NCI-H2029 (cell line): ENCODE data around the gene CDA.
"Not testable (repeated sequence)": the region's sequence is repeated elsewhere in the genome, so short reads cannot be mapped to it uniquely, and the experiment has no call there.

Experiments used
- DNase-seq: peaks from one replicate; lab custom pipeline; 2025; lab: John Stamatoyannopoulos, UW

The CDA gene

DNA sequence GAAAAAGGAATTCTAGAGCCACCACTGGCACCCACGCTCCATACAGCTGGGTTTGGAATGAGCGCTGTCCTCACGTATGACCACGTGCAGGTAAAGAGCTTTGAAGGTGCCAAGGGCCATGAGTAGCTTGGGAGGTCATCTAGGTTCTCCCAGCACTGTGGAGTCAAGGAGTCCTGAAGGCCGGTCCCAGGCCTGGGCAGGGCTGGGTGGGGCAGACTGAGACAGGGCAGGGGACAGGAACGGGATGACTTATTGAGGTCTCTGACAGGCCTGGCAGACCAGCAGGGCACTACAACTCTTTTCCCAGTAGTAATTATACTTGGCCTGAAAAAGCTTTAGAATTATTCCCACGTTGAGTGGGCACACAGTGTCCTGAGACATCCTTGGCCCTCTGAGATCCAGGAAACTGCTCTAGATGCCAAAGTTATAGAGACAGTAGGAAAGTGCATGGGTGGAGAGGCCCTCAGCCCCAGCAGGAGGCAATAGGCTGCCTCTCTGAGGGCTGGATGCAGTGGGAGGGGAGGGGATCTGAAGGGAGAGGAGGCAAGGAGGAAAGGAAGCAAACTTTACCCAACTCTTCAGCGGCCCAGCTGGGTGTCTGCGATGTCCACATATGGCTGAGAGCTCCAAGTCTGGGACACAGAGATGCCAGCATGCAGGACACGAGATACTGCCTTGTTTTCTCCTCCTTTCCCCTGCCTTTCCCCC, 1.8 kb upstream of the CDA start:
- no peak for DNase-seq

DNA sequence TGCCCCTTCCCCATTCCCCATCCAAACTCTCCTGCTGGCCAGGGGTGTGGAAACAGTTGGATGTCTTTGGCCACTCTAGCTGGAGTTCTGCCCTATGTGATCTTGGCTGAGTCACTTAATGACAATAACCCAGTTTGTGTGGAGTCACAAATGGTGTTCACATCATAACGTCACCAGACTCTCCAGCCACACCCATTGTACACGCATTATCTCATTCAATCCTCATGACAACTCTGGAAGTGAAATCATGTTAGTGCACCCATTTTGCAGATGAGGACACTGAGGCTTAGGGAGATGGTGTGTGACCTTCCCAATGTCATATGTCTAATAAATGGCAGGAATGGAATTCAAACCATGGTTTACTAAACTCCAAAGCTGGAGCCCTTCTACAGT, 1.2 kb upstream of the CDA start:
- no peak for DNase-seq

DNA sequence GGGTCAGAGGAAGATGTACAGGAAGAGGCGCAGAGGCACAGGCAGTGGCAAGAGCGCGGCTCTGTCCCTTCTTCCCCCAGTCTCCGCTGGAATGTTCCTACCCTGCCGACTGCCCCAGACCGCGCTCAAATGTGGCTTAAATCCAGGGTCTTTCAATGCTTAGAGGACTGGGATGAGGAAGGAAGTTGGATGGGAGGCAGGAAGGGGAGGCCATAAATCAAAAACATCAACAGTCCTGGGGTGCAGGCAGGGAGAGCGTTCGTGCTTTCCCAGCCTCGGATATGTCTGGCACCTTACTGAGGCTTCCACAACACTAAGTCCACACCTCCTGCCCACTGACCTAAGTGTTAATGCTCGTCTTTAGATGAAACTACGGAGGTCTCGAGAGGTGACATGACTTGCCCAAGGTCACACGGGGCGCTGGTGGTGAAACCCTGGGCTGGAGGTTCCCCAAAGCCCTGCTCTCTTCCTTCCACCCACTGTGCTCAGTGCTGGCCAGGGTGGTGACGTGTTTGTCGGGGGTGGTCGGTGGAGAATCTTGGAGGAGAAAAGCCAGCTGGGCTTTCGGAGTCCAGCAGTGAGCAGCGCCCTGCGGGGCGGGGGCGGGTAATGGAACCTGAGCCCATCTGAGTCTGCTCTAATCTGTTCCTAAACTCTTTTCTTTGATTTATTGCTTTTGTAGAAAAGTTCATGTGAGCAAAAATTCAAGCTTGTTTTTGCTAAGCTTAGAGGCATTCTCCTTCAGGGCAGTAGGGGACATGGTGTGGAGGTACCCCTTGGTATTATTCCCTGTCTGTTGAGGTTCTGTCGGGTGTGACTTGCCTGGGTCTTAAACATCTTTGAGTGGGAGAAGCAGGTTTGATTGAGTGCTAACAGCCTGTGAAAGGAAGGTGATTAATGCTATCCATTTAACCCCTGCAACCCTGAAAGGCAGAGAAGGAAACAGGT, 708 bp downstream of the CDA start:
- DNase-seq, result no peak

DNA sequence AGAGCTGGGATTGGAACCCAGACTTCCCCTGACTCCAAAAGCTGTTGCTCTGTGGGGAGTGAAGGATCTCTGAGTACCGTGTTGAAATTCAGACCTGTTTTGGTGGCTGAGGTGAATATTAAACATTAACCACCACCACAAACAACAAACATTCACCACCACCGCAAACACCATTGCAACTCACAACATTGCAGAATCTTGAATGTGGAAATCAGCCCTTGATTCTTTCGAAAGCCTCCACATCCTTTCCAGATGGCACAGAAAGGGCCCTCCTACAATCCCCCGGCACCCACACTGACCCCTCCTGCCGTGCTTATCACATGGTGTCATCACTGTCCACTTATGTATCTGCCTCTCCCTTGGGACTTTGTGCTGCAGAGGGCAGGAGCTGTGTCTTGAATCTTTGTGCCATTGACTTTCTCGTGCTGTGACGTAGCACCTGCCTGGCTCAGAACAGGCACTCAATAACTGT, 1.4 kb downstream of the CDA start:
- no peak for DNase-seq

DNA sequence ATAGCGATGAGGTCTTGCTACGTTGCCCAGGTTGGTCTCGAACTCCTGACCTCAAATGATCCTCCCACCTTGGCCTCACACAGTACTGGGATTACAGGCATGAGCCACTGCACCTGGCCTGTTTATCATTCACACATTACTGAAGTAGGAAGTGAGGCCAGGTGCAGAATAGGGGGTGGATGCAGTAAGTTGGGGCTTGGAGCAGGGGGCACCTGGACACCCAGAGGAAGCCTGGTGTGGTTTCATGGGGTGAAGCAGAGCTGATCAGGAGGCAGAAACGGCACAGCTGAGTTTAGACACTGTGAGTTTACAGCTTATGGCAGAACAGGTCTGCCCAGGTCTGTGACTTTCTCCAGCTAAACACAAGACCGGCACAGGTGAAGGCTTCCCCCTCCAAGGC, 4.9 kb downstream of the CDA start:
- no peak for DNase-seq

DNA sequence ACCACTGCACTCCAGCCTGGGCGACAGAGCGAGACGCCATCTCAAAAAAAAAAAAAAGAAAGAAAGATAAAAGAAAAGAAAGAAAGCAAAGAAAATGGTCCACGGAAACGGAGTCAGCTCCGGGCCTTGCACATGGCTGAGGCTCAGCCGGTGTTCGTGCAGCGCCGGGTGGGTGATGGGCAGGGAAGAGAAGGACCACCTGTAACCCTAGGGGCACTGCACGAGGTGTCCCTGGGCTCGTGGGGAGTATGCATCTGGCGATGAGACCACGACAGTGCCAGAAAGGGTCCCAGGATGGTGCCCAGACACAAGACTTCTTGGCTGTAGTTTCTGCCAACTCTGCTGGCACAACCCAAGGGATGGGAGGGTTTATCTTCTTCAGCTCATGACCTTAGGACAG, 5.8 kb downstream of the CDA start:
- DNase-seq, result no peak

DNA sequence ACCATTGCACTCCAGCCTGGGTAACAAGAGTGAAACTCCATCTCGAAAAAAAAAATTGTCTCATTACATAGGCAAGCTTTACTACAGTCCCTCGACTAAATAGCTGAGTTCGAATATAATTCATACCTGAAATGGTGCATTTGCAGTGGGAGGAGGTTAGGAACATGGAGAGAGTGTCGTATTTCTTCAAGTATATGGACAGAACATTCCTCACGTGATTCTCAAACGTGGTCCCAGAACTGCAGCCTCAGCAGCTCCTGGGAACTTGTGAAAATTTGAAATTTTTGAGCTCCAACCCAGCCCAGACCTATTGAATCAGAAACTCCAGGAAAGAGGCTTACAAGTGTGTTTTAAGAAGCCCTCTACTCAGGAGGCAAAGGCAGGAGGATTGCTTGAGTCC, 7.2 kb downstream of the CDA start:
- no peak for DNase-seq

DNA sequence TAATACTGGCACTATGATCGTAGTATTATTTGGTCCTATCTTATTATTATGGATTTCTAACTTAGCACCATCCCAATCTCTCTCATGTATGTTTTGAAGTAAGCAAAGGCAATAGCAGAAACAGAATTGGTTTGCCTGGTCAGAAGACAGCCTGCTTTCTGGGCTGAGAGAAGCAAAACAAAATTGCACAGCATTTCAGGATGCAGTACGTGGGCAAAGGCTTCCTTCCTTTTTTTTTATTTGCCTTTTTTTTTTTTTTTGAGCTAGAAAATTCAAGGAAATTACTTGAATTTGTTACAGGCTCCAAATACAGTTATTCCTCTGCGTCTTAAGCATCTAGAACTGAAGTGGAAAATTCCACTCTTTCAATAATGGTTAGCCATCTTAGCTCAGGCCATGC, 8.8 kb downstream of the CDA start:
- DNase-seq, result no peak

DNA sequence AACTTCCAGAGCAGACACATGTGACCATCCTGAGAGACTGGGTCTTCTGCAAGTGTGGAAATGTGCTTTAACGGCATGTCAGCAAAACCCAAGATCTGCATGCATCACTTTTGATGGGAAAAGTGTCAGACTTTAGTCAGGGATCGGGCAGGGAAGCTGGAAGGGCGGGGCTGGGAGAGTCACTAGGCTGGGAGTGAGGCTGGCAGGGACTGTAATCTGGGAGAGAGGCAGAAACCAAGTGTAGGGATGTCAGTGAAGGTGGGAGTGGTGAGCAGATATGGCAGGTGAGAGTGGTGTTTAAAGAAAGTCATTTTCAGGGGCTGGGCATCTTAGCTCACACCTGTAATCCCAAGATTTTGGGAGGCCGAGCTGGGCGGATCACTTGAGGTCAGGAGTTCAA, 11.3 kb downstream of the CDA start:
- DNase-seq, result no peak

DNA sequence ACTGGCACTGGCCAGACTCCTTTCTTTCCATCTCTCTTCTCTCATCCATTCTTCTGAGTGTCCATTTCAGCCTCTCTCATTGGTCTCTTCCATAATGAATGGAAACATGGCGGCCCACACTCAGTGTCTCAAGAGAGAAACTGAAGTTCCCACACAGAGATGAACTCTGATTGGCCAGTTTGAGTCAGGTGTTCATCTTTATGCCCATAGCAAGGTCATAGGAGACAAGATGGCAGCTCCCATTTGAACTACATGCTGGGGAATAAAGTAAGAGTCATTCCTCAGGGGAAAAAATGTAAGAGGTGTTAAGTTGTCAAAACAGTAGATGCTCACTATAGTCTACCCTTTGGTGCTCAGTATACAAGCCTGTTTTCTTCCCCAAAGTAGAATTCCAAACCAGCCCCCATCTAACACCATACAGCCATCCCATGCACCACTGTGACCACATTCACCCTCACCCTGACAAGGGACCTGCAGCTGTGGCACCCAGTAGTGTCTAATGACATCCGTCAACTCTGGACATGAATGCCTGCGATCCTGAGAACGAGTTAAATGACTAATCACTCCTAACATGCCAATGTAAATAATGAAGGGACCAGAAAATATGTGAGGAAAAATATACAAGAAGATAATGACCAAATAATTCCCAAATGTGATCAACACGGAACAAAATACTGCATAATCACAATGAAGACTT, 12.4 kb downstream of the CDA start:
- no peak for DNase-seq

DNA sequence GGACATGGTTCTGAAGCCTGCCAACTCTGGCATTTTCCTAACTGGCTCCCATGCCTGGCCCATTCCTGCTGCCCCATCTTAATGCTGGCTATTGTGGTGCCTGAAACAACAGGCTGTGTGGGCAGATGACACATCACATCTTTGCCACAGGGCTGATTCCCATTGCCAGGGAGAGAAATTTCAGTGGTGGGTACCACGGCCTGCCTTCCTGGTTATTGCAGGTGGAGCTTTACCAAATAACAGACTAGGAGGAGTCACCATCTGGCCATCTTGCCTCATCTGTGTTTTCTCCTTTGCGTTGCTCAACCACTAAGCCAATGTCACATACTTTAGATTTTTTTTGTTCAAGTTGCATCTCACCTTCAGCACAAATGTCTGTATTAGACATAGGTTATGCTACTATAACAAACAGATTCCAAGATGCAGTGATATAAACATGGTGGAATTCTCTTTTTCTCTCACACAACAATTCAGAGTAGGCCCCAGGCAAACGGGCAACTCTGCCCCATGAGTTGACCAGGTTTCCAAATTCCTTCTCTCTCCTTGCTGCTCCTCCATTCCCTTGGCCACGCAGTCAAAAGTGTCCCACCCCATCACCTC, 14.1 kb downstream of the CDA start:
- DNase-seq, result no peak

DNA sequence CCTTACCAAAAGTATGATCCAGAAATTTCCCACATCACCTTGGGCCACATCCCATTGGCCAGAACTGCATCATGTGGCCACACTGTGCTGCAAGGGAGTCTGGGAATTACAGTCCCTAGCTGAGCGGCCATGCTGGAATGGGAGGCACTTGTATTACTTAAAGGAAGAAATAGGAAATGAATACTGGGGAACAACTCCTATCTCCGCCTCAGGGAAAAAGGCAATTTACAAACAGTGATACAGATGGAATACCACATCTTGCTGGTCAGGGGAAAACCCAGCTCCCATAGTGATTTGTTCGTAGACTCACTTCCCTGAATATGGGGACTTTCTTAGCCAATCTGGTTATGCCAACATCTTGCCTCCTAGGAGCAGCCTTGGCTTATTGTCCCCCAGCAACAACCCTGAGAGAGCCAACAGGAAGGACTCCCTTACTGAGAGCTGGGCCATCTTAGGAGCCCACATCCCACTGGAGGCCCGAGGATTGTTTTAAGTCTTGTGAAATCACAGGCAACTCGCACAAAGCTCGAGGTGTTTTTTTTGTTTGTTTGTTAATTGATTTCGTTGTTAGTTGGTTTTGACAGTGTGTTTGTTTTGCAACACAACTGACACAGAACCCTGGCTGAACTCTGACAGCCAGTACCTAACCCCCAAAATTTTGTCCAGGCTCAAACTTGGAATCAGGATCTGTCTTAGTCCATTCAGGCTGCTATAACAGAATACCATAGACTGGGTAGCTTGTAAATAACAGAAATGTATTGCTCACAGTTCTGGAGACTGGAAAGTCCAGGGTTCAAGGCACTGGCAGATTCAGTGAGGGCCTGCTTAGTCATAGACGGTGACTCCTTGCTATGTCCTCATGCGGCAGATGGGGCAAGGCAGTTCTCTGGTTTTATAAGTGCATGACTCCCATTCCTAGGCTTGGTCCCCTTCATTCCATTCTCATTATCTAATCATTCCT, 14.9 kb downstream of the CDA start:
- DNase-seq, result no peak

DNA sequence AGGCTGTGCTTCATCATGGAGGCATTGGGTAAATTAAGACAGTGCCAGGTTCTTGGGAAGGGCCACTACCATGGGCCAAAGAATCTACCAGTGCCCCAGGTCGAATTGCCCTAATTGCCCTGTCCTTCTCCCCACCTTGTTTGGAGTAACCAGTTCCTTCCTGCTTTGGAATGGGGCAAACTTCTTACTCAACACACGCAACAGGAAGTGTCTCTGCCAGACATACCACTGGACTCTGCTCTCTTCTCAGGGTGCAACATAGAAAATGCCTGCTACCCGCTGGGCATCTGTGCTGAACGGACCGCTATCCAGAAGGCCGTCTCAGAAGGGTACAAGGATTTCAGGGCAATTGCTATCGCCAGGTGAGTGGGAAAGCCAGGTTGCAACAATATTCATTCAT, 15.8 kb downstream of the CDA start:
- DNase-seq, result no peak

DNA sequence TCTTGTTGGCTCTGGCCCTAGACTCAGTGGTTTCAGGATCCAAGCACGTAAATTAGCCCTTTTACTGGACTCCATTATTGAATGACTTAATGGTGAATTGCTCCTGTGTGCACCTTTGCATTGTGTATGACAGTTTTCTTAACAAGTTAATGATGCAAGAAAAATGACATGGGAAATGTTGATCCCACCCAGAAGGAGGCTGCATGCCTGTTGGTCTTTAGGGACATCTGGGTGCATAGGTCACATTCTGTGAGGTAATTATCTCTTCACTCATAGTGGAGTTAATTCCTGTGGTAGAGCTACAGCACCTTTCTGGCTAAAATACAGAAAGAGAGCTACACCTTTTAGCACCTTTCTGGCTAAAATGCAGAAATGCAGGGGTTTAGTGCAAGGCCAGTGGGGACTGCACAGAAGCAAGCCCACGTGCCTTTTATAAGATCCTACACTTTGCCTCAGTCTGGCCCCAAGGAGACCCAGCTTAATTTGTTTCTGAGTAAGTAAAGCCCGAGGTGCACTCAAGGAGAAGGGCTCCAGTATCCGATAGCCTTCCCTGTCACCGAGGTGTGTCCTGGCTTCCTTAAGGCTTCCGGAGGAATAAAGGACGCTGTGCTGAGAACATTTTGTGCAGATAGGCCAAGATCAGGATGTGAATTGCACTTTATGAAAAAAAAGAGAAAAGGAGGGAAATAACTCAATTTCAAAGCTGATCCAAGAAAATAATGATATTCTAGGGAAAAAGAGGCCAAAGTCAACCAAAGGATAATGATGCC, 18.1 kb downstream of the CDA start:
- not testable (repeated sequence) for DNase-seq

DNA sequence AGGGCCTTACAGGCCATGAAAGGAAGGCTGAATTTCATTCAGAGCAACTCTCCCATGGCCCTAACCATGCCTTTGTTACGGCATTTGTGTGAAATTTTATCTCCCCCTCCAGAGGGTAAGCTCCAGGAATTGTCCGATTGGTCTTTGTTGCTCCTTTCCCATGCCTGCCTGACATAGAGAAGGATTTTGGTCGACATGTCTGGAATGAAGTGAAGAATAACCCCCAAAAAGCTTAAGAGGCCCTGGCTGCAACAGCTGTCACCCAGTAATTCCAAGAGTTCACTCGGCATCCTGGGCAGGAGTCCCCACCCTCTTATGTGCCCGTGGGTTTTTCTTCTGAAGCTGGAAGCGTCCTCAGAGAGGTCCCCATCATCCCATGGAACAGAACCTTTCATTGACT, 20.6 kb downstream of the CDA start:
- no peak for DNase-seq

DNA sequence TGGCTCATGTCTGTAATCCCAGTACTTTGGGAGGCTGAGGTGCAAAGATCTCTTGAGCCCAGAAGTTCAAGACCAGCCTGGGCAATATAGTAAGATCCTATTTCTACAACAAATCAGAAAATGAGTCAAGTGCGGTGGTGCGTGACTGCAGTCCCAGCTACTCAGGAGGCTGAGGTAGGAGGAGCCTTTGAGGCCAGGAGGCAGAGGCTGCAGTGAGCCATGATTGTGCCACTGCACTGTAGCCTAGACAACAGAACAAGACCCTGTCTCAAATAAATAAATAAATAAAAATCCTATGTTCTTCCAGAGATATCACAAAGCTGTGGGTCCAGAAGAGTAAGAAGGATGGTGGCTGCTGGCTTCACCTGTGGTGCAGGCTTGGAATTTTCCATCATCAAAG, 22.1 kb downstream of the CDA start:
- no peak for DNase-seq

DNA sequence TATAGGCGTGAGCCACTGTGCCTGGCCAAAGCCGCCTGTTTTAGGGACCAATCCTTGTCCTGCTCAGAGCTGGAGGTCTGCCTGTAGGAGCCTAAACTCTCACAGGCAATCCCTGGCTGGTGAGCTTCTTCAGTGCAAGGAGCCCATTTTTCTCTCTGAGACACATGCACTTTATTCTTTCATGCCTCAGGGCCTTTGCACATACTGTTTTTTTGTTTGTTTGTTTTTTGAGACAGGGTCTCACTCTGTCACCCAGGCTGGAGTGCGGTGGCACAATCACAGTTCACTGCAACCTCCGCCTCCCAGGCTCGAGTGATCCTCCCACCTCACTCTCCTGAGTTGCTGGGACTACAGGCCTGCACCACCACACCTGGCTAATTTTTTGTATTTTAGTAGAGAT, 22.8 kb downstream of the CDA start:
- DNase-seq, result no peak

DNA sequence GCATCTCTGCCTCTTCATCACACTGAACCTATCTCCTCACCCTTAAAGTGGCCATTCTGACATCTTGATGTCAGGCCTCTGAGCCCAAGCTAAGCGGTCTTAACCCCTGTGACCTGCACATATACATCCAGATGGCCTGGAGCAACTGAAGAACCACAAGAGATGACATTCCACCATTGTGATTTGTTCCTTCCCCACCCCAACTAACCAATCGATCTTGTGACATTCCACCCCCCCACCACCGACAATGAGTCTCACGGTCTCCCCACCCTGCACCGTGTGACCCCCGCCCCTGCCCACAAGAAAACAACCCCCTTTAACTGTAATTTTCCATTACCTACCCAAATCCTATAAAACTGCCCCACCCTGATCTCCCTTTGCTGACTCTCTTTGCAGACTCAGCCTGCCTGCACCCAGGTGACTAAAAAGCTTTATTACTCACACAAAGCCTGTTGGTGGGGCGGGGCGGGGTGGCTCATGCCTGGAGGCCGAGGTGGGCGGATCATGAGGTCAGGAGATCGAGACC, 23.4 kb downstream of the CDA start:
- no peak for DNase-seq

DNA sequence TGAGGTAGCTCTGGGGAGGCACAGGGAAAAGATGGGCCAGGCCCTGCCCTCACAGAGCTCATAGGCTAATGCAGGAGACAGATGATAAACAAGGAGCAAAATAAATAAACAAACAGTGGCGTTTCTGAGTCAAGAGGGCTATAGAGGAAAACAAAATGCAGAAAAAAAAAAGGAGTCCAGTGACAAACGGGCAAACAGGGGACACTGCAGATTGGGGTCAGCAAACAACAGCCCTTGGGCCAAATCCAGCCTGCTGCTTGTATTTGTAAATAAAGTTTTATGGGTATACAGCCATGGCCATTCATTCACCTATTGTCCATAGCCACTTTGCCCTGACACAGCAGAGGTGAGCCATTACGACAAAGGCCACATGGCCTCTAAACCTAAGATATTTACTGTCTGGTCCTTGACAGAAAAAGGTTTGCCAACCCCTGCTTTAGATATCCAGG, 25.3 kb downstream of the CDA start:
- DNase-seq, result no peak
